DND-41 (cell line): ENCODE results near the gene AOC1.

Experiments
- EZH2 ChIP-seq: IDR thresholded peaks from 3 replicates; pipeline ENCODE4 v1.6.1; 2012; ENCODE audit warnings: borderline replicate concordance, low read depth, mild to moderate bottlenecking, moderate library complexity, low read length, inconsistent platforms; ENCODE audit not compliant: severe bottlenecking
- TF ChIP-seq, protein P1 (sequence below): IDR thresholded peaks from 2 replicates; pipeline ENCODE4 v1.5.1; 2012; ENCODE audit warnings: borderline replicate concordance, low read length, moderate library complexity, mild to moderate bottlenecking; ENCODE audit not compliant: poor library complexity, severe bottlenecking; ENCODE audit errors: extremely low read depth

DNA sequence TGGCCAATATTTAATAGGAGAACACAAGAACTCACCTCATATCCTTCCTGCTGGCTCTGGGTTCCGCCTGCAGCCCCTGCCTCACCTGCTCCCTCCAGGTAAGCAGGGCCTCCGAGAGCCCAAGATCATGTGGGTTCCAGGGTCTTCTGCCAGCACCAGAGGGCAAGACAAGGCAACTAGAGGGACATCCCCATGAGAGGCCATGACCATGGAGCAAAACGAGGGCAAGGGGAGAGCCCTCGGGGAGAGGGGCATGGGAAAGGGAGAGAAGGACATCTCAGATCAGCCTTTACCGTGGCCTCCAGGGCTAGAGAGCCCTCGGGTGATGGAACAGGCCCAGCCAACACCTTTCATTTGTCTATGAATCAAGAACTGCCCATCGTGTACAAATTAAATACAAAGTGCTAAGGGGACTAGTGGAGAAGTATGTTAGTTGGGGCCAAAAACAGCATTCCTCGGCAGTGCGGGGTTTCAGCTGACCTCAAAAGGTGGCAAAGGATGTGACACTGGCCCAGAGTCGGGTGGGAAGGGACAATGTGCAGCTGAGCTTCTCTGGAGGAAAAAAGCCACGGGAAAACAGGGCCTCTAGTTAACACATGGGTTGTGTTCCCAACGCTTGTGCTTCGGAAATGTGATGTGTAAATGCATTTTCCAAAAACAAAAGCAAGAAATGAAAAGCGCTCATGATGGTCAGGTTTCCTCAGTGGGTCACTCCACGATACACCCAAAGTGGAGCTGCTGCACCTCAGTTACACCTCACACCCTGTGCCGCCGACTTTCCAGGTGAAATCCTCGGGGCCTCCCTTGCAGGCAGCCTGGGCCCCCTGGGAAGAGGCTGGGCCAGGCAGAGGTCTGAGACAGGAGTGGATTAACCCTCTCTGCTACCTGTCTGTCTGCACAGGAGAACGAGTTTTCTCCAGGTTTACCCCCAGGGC lies 2.0 kb downstream of the AOC1 start:
- TF ChIP-seq, protein P1, sequence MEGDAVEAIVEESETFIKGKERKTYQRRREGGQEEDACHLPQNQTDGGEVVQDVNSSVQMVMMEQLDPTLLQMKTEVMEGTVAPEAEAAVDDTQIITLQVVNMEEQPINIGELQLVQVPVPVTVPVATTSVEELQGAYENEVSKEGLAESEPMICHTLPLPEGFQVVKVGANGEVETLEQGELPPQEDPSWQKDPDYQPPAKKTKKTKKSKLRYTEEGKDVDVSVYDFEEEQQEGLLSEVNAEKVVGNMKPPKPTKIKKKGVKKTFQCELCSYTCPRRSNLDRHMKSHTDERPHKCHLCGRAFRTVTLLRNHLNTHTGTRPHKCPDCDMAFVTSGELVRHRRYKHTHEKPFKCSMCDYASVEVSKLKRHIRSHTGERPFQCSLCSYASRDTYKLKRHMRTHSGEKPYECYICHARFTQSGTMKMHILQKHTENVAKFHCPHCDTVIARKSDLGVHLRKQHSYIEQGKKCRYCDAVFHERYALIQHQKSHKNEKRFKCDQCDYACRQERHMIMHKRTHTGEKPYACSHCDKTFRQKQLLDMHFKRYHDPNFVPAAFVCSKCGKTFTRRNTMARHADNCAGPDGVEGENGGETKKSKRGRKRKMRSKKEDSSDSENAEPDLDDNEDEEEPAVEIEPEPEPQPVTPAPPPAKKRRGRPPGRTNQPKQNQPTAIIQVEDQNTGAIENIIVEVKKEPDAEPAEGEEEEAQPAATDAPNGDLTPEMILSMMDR: no peak
- TF ChIP-seq EZH2: no peak
